Hepatic stellate cell (primary cell): Measurements from ENCODE around the gene PTPN2.
"Not testable (repeated sequence)": the region's sequence is repeated elsewhere in the genome, so short reads cannot be mapped to it uniquely, and the experiment has no call there.

ENCODE experiments used
- DNase-seq: peaks from one replicate; pipeline ENCODE4 v3.0.0; 2011; ENCODE audit warnings: low spot score

The PTPN2 gene

DNA sequence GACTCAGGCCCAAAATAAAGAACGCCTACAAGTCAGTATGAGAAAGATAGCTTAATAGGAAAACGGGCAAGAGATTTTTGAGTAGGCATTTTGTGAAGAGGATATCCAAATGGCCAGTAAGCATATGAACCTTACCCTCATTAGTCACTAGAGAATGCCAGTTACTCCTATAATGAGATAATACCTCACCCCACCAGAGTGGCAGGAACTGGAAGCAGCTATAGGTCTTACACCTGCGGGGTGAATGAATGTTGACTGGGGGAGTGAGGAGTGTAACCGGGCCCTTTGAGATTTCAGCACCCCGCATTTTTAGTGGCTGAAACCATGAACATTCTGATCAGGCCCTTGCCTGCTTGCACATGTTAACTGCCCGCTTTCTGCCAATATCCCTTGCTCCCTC, 7.5 kb upstream of the PTPN2 start:
- DNase-seq, result no peak

DNA sequence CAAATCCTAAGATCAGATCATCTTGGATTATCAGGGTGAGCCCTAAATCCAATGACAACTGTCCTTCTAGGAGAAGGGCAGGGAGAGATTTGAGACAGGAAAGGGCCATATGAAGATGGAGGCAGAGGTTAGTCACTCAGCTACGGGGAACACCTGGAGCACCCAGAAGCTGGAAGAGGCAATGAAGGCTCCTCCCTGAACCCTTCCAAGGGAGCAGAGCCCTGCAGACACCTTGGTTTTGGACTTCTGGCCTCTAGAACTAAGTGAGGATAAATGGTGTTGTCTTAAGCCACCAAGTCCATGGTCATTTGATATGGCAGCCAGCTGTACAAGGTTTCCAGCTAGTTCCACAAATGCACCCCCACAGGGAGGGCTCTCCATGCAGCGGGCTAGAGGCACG, 6.9 kb upstream of the PTPN2 start:
- no peak for DNase-seq

DNA sequence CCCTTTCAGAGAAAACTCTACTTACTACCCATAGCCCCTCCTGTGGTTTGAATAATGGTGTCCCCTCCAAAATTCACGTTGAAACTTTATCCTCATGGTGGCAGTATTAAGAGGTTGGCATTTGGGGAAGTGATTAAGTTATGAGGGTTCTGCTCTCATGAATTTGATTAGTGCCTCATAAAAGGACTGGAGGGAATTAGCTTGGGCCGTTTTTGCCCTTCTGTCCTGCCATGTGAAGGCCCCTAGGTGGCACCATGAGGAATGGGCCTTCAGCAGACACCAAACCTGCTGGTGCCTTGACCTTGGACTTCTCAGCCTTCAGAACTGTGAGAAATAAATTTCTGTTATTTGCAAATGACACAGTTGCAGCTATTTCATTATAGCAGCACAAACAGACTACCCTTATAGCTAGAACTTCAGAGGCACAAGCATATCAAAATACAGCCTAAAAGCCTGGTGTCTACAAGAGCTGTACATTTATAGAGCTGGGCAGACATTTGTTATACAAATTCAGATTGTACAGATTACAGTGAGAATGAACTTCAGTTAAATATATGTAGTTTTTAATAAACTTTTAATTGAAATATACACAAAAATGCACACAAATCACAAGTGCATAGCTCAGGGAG, 2.6 kb upstream of the PTPN2 start:
- DNase-seq, result no peak

DNA sequence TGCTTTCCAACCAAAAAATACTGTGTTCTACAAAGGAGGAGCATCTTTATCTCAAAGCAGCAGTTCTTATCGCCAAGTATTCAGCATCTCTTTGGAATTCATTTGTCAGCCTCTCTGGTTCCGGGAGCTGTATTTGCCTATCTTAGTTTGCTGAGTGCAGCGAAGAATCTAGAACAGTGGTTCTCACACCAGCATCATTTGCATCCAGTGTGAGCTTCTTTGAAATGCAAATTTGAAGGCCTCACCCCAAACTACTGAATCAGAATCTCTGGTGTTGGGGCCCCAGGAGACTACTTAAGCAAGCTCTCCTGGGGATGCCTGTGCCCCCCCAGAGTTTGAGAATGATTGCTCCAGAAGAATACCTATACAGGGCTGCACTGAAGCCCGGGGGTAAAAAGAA, 1.5 kb upstream of the PTPN2 start:
- no peak for DNase-seq

DNA sequence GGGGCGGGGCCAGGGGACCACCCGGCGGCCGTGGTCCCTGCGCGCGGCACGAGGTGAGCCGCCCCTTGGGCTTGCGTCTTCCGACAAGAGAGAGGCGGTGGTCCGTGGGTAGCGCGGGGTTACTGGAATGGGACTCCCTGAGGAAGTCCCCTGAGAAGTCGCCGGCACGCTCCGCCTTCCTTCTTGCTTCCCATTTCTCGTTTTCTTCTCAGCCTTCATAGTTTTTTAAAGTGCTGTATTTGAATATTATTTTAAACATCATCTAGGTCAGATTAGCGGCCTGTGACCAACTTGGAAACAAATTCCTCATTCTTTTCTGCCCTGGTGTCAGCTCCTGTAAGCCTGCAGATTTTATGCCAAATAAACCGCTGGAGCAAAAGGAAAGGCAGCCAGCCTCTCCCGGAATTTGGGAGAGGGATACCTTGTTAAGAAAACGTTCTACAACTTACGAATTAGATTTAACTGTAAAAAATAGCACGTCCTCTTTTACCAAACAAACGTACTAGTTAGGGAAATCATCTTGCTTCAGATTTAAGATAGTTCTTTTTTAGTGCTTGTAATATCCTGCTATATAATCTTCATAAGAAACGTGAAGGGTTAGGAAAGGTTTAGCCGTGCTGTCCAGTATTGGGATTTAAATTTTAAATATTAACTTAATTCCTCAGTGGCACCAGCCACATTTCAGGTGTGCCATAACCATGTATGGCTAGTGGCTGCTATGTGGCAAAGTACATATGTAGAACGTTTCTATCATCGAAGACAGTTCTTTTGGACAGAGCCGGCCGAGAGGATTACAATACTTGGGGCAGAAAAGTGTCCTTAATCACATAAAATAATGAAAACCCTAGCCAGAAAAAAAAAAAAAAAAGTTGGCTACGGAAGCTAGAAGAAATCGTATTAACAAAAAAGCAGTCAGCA, 628 bp upstream of the PTPN2 start:
- DNase-seq, result no peak

DNA sequence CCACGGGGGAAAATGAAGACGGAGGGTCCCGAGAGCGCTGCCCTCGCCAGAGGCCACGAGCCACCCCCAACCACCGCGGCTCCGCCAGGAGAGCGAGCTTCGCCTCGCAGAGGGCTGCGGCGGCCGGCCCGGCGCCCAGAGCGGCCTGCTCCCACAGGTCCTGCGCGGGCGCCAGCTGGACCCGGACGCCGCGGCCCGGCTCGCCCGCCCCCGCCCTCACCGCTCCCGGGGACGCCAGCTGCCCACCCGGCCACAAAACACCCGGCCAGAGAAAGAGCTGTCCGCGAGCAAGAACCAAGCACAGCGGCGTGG, 709 bp downstream of the PTPN2 start:
- DNase-seq, result peak; percentile 57

DNA sequence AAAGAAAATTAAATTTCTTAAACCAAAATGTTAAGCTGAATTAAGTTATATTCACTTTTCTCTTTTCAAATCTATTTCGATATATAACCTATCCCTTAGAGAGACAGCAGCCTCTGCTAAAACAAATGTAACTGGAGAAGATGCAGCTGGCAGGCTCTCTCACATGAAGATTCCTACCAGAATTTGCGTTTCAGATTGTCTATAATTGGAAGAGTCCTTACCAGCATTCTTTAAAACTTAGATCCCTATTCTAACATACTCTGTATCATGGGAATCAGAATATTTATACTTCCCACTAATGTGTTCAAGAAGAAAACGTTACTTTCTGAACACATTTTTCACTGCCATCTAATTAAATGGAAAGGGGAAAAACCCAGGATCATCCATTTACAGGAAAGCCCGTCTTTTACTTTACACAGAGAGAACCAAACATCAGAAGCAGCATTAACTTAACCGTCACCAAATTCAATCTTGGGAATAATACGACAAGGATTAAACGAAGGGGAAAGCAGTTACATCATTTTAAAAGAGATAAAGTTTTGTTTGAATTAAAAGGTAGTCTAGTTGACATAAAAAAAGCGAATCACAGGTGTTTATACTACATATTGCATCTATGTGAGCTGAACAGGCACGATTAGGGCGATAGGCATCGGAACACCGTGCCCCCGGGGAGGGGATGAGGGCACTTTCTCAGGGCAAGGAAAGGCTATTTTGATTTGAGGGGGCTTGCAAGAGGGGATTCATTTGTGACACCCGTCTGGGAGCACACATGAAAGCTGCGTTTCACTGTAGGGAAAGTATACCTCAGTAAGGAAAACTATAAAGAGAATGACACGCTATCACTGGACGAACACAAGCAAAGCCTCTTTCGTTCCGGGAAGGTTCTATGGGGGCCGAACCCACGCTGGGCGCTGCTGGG, 1.3 kb downstream of the PTPN2 start:
- peak; percentile 30 for DNase-seq

DNA sequence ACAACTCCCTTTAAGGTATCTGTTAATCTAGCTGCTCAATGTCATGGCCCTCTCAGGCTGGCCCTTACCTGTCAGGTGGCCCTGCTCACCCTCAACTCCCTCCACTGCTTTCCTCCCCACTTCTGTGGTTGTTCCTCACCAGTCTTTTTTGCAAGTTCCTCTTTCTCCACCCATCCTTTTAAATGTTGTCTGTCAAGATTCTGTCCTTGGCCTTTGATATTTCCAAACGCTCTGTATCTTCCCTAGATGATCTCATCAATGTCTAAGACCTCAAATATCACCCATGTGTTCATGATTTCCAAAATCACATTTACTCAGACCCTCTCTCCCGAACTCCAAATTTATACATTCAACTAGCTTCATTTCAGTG, 3.5 kb downstream of the PTPN2 start:
- no peak for DNase-seq

DNA sequence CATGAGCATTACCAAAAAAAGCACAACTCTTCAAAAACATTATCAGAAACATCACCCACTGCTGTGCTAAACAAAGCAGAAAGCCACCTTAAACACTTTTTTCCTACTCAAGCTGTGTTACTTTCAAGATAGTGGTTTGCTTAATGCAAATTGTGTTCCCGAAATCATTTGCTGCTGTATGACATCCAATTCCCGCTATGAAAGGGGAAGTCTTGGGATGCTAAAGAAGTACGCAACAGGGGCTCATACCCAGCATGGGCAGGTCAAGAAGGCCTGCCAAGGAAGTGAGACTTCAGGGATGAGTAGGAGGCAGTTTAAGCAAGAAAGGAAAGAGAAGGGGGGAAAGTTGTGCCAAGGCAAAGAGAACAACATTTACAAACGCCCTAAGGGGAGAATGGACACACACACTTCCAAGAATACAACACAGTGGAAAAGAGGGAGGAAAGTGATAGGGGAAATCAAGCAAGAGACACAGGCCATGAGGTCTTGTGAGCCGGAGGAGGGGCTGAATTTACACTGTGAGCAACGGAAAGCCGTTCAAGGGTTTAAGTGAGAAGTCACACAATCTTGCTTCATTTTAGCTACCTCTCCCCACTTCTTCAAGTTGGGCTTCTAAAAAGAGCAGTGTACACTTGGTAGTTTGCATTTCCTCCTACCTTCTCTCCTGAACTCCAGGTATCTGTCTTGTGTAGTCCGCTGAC, 4.0 kb downstream of the PTPN2 start:
- no peak for DNase-seq

DNA sequence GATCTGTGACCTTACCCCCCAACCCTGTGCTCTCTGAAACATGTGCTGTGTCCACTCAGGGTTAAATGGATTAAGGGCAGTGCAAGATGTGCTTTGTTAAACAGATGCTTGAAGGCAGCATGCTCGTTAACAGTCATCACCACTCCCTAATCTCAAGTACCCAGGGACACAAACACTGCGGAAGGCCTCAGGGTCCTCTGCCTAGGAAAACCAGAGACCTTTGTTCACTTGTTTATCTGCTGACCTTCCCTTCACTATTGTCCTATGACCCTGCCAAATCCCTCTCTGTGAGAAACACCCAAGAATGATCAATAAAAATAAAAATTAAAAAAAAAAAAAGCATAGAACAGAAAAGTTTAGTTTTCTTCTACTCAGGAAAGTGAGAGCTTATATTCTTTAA, 9.0 kb downstream of the PTPN2 start:
- DNase-seq, result not testable (repeated sequence)

DNA sequence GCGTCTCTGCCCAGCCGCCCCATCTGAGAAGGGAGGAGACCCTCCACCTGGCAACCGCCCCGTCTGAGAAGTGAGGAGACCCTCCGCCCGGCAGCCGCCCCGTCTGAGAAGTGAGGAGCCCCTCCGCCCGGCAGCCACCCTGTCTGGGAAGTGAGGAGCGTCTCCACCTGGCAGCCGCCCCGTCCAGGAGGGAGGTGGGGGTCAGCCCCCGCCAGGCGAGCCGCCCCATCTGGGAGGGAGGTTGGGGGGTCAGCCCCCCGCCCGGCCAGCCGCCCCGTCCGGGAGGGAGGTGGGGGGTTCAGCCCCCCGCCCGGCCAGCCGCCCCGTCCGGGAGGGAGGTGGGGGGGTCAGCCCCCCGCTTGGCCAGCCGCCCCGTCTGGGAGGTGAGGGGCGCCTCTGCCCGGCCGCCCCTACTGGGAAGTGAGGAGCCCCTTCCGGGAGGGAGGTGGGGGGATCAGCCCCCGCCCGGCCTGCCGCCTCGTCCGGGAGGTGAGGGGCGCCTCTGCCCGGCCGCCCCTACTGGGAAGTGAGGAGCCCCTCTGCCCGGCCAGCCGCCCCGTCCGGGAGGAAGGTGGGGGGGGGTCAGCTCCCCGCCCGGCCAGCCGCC, 10.0 kb downstream of the PTPN2 start:
- DNase-seq, result not testable (repeated sequence)

DNA sequence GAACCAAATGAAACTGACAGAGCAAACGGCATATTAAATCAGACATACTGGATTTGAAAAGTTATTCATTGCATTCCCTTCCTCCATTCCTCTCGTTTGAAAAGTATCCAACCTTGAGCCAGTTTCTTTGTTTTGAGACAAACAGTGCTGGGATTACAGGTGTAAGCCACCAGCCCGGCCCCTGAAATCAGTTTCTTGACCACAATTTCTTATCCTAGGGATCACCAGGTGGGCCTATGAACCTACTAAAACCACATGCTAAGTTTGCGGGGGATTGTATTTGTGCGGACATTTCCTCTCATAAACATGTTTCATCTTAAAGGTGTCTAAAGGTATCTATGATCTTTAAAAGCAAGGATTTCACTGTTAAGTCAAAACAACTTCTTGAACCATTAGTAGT, 11.6 kb downstream of the PTPN2 start:
- DNase-seq, result no peak

DNA sequence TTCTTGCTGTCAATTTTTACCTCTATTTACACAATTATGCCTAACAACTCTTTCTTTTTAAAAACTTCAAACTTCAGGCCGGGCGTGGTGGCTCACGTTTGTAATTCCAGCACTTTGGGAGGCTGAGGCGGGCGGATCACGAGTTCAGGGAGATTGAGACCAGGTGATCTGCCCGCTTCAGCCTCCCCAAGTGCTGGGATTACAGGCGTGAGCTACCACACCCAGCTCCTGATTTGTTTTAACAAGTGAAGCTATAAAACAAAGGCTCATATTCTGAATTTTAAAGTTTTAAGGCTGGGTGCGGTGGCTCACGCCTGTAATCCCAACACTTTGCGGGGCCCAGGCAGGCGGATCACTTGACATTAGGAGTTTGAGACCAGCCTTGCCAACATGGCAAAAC, 15.5 kb downstream of the PTPN2 start:
- no peak for DNase-seq

DNA sequence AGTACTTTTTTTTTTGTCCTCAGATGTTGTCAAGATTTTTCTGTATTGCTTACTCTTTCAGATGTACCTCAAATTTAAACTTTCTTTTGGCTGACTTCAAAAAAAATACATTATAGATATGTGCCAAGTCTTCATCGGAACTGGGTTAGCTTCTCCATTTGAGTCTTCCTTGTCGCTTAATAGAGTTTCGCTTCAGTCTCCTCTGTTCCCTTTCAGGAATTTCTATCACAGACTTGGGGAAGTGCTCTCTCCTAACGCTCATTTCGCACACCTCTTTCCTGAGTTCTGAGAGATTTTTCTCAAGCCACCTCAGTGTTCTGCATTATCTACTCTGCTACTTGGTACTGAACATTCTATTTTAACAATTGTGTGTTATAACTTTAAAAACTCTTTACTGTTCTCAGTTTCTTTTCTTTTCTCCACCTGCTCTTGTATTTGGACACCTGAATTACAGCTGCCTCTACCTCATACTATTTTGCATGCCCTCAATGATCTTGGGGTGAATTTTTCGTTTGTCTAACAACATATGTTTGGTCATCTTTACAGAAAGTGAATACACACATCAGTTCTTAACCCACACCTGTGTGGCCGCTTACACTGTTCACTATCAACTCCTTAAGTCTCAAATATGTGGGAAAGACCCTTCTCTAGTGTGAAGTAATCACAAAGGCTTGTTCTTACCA, 16.5 kb downstream of the PTPN2 start:
- no peak for DNase-seq

DNA sequence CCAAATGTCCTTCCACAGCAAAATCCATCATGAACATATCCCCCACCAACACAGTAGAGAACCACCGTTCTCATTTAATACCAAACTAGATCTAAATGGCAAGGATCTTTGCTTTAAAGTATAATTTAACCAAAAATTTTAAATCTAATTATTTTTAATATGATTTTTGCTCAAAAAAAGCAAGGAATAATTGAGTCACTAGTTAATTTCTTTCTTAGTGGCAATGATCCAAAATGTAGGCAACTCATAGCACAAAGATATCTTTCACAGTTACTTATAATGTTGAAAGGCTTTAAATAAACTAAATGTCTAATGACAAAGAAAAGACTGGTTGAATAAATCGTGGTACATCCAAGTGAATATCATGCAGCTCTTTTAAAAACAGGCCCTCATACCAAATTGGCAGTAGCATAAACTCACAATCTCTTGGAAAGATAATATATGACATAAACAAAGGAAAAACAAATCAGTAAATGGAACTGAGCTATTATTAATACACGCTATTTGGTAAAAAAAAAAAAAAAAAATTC, 20.3 kb downstream of the PTPN2 start:
- DNase-seq, result no peak

DNA sequence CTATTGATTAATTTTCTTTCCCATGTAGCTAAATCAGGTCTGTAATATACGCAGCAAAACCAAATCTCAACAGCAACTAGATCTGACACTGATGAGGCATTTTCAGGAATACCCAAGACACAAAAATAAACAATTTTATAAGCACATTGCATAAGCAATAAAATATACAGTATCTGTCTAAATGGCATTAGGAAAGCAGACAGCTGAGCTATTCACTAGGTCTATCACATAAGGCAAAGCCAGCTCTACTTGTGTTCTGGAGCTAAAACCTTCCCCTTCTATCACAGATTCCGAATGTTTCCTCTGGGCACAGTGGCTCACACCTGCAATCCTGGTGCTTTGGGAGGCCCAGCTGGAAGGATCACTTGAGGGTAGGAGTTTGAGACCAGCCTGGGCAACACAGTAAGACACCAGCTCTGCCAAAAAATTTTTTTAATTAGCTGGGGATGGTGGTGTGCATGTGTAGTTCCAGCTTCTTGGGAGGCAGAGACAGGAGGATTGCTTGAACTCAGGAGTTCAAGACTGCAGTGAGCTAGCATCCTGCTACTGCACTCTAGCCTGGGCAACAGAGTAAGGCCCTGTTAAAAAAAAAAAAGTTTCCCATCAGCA, 21.1 kb downstream of the PTPN2 start:
- no peak for DNase-seq

DNA sequence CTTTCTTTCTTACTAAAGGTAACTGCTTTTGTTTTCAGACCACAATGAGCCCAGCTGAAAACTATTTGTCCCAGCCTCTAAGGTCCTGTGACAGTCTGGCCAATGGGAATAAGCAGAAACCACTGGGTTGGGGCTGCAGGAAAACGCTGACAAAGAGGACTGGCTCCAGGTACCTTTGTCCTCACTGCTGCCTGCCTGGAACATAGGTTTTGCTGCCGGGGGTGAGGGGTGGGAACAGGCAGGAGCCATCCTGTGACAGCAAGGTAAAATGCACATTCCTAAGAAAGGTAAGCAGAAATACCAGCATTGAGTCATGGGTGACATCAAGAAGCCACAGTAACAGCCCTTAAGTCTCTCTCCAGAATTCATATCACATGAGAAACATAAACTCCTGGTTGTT, 21.6 kb downstream of the PTPN2 start:
- DNase-seq, result no peak

DNA sequence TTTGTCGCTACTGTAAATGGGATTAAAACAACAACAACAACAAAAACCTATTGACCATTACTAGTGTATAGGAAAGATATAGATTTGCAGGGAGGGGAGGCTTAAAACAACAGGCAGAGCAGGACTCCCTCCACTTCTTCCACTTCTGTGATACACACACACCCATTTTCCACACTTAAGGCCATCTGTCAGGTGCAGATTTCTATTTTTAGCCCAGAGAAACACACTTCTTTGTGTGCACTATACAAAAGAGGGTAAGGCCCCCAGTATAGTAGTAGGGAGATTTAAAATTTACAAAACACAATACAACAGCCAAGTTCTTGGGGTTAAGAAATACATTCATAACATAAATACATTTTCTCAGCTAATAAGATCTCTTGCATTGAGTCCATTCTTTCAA, 22.4 kb downstream of the PTPN2 start:
- no peak for DNase-seq

DNA sequence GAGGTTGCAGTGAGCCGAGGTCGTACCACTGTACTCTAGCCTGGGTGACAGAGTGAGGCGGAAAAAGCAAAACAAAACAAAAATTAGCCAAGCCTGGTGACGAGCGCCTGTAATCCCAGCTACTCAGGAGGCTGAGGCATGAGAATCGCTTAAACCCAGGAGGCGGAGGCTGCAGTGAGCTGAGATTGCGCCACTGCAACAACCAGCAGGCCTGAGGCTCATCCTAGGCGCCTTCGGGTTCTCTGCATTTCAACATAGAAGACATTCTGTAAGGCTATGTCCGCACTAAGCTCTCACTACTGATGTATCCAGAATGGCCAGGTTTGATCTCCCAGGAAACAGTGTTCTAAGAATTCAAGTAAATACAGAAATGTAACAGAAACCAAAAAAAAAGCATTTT, 23.5 kb downstream of the PTPN2 start:
- no peak for DNase-seq

DNA sequence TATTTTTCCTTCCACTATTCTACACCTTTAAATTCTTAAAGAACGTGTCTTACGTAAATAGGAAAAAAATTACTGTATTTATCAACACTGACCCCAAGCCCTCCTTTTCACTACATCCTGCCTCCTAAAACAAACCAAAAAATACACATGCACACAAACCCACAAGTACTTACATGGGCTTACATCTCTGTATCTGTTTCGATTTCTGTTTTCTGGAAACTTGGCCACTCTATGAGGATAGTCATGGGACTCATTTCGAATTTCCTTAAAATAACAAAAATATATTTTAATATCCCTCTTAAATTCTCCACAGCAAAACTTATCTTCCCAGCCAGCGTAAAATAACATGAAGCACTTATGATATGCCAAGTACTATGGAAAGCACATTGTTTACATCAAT, 25.0 kb downstream of the PTPN2 start:
- DNase-seq, result no peak
